AG10803 (cell line): ENCODE data around the gene PAM16.

Experiments
- DNase-seq: peaks from one replicate; pipeline ENCODE4 v3.0.0; 2010; ENCODE audit warnings: low read depth
- H3K4me3 ChIP-seq: 2 replicates; pipeline ENCODE4 v1.5.1; 2011; ENCODE audit warnings: mild to moderate bottlenecking, low read length, control low read depth
- TF ChIP-seq, protein P1 (sequence below): conservative IDR thresholded peaks from 2 replicates; pipeline ENCODE4 v1.5.1; 2011; ENCODE audit warnings: mild to moderate bottlenecking, low read length, control low read depth, inconsistent platforms

PAM16 gene

DNA sequence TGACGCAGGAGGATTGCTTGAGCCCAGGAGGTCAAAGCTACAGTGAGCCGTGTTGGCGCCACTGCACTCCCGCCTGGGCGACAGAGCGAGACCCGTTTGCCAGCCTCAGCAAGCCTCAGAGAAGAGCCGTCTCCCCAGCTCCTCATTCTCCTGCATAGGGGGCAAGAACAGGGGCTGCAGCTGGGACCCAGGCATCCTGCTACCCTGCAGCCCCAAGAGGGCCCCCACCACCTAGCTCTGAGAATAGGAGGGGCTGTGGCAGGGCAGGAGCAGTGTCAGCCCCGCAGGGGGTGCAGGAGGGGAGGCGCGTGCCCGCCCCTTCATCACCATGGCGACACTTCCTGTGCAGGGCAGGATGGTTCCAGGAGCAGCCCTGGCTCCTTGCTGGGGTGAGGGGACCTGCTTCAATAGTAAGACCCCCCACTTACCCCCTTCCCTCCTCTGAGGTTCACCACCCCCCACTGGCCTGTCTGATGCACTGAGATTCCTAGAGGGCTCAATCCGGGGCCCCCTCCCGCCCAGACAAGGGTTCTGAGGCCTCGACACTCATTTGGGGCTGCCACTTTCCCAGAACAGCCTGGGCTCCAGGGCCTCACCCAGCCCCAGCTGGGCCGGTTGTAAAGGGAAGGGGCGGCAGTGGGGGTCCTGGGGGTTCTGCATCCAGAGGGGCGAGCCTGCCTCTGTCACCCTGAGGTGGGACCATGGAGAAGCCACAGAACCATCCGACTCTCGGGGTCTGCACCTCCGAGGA is 40.7 kb upstream of the PAM16 start:
- no peak overlapping the region for H3K4me3 ChIP-seq
- TF ChIP-seq, protein P1, sequence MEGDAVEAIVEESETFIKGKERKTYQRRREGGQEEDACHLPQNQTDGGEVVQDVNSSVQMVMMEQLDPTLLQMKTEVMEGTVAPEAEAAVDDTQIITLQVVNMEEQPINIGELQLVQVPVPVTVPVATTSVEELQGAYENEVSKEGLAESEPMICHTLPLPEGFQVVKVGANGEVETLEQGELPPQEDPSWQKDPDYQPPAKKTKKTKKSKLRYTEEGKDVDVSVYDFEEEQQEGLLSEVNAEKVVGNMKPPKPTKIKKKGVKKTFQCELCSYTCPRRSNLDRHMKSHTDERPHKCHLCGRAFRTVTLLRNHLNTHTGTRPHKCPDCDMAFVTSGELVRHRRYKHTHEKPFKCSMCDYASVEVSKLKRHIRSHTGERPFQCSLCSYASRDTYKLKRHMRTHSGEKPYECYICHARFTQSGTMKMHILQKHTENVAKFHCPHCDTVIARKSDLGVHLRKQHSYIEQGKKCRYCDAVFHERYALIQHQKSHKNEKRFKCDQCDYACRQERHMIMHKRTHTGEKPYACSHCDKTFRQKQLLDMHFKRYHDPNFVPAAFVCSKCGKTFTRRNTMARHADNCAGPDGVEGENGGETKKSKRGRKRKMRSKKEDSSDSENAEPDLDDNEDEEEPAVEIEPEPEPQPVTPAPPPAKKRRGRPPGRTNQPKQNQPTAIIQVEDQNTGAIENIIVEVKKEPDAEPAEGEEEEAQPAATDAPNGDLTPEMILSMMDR, result no peak
- DNase-seq, result no peak

DNA sequence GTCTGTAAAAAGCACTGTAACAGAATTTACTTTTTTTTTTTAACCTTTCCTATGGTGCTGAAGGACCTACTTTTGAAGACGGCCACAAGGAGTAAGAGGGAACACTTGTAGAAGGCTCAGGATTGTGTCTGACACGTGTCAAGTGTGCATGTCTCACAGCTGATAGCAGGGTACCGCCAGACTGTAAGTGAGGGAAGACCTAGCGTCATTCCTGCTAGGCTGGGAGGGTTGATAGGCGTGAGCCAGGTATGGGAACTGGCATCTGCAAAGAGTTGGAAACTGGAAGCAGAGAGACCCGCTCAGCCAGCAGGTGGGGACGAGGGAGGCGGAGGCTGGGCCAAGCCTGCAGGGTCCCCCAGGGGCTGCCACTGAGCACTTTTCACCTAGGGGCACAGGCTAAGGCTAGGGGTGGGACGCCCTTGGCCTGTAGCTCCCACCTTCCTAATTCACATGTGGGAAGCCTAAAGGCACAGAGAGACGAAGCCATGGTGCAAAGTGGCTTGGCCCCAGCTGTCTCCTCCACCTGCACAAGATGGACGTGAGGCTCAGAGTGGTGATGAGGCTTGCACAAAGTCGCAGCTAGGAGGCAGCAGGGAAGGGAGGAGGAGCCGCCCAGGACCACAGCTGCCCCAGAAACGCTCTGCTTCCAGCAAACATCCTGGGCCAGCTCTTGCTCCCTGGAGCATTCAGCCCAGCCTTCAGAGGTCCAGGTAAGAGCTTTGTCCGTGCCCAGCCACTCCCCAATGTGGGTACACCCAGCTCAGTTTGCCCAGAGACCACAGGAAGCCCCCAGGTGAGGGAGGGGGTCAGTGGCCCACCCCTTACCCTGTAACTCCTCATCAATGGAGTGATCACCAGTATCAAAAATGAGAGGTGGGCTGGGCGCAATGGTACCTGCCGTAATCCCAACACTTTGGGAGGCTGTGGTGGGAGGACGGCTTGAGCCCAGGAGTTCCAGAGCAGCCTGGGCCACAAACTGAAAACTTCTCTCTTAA is 39.4 kb upstream of the PAM16 start:
- TF ChIP-seq, protein P1, result peak; percentile 17; the same call in 1 of the 2 replicates
- no peak for DNase-seq
- H3K4me3 ChIP-seq, result no peak overlapping the region

DNA sequence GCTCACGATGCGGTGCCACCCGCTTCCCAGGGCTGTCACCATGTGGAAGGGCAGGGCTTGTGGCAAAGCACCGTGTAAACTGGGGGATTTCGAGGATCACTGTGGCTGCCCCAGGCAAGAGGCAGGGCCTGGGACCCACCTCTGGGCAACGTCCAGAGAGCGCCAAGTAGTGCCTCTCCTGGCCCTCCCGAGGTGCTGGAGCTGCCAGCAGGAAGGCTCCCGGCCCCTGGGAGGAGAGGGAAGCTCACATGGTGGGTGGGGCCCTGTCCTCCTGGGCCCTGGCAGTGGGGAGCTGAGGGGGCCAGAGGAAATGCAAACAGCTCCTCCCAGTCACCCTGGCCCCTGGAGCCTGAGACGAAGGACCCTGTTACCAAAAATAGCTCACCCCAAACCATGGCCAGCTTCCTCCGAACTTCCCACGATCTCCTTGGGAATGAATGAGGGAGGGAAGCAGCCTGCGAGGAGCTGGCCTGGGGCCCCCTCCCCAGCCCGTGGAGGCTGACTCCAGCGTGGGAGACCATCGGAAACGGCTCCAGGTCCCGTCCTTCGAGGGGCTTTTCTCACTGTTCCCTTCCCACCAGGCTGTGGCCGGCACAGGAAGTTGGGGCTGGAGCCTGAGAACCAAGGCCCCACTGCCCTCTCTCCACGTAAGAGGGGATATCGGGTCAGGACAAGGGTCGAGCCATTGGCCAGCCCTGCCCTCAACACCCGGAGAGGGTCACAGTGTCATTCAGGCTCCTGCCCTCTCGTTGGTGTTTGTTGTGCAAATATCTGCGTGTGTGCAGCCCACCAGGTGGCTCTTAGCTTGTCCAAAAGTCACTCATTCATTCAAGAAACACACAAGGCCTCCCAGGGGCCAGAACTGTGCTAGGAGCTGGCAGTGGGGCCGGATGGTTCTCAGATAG is 38.2 kb upstream of the PAM16 start:
- no peak for DNase-seq
- no peak overlapping the region for H3K4me3 ChIP-seq
- TF ChIP-seq, protein P1, result no peak

DNA sequence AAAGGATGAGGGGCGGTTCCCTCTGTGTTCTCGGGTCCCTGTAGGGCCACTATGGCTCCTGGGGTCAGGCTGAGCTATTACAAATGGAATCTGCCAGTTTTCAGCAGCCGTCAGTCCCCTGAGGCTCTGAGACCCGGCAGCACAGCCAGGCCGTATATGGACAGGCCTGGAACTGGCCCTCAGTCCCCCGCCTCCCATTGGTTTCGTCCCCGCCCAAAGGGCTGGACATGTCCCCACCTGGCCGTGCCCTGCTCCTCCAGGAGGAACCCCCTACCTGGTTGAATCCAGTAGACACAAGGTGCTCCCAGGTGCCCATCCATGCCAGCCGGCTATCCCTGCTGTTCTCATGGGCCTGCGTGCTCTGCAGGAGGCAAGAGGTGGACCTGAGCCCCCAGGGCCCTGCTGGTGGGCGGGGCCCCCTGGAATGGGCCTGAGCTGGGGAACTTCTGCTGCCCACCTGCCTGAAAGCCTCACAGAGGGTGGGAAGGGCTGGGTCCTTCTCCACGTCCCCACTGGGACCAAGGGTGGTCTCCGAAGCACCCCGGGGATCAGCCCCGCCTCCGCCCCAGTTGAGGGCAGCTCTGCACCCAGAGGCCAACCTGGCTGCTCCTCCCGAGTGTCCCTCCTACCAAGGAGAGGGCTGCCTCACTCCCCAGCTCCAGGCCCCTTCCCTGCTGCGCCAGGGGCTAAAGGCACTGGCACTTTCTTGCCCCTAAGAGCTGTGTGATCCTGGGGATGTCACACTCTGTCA is 37.3 kb upstream of the PAM16 start:
- DNase-seq, result peak; percentile 57
- H3K4me3 ChIP-seq, result no peak overlapping the region
- TF ChIP-seq, protein P1, result no peak

DNA sequence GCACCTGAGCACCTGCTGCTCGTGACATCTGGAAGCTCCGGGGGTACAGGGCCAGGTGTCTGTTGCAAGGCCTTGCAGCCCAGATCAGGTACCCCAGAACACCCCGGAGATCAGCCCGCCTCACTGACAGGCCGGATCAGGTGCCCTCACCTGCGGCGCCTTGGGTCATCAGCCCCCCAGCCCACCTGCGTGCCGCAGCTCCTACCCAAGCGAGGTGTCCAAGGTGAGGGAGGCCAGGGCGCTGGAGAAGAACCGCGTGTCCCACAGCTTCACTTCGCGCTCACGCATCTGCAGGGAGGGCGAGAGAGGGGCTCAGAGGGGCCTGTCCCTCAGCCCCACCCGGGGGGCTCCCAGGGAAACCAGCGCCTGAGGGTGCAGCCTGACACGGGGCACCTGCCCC is 36.7 kb upstream of the PAM16 start:
- TF ChIP-seq, protein P1, result no peak
- H3K4me3 ChIP-seq, result no peak overlapping the region
- DNase-seq, result no peak

DNA sequence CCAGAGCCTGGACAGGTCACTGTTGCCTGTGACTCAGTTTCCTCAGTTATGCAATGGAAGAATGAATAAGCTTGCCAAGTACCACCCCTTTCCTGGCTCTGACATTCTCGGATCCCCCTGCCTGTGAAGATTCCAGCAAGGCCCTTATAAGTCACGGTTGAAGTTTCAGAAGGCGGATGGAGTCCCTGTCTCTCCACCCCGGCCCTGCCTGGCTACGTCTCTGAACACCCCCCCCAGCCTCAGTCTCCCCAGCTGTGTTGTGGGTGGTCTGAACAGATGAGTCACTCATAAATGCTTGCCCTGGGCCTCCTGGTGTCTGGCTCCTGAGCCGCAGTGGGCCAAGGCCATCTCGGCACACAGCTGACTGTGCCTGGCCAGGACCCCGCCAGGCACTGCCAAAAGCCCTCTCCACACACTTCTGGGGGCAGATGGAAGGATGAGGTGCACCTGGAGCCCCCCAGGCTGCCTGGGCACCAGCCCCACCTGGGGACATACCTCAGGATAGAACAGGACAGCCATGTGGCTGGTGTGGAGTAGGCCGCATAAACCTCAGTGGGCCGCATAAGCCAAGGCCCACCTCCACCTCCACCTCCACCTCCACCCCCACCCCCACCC is 35.9 kb upstream of the PAM16 start:
- H3K4me3 ChIP-seq, result no peak overlapping the region
- peak; percentile 58 for DNase-seq
- TF ChIP-seq, protein P1, result no peak
